Stimulated activated CD8-positive, alpha-beta memory T cell treated with anti-CD3 and anti-CD28 coated beads, Interleukin-7, amount 100 ng/mL, for 1 hour (primary cell): Measurements from ENCODE around the gene MARCHF5.

ENCODE experiments used
- DNase-seq, 2 donors: peaks; one replicate each; pipeline ENCODE4 v3.0.0-alpha.2; 2020; ENCODE audit warnings: low read depth in 2 of 2

The MARCHF5 gene

GRCh38 chr10:92290837-92291615, at the start of gene MARCHF5, which contains the start of gene CPEB3:
Gene MARCHF5 (plus strand): TSS chr10:92291167. CDS start chr10:92291495, 328 bp downstream.
Gene CPEB3 (minus strand): TSS chr10:92291078. CDS start chr10:92240350, 50,728 bp downstream.
- DNase-seq = peak; percentile 76 to 82

GRCh38 chr10:92241501-92241900, 49.5 kb upstream of the MARCHF5 start:
- DNase-seq = no peak

GRCh38 chr10:92242380-92242779, 48.6 kb upstream of the MARCHF5 start:
- no peak for DNase-seq

- DNase-seq = no peak
These were observed 47.9 kb upstream of the MARCHF5 start for GRCh38 chr10:92242910-92243671.

- no peak for DNase-seq
These were observed 46.2 kb upstream of the MARCHF5 start for GRCh38 chr10:92244796-92245195.

- DNase-seq = no peak
These were observed 42.4 kb upstream of the MARCHF5 start for GRCh38 chr10:92248566-92248965.

GRCh38 chr10:92263396-92263795, 27.6 kb upstream of the MARCHF5 start:
- no peak for DNase-seq

GRCh38 chr10:92264249-92264648, 26.7 kb upstream of the MARCHF5 start:
- no peak for DNase-seq

- no peak for DNase-seq
These were observed 25.2 kb upstream of the MARCHF5 start for GRCh38 chr10:92265687-92266258.

- DNase-seq = no peak
These were observed 23.6 kb upstream of the MARCHF5 start for GRCh38 chr10:92267343-92267742.

GRCh38 chr10:92268748-92269147, 22.2 kb upstream of the MARCHF5 start:
- no peak for DNase-seq

GRCh38 chr10:92274071-92274470, 16.9 kb upstream of the MARCHF5 start:
- DNase-seq = no peak

- no peak for DNase-seq
These were observed 11.8 kb upstream of the MARCHF5 start for GRCh38 chr10:92278996-92279696.

GRCh38 chr10:92284112-92284704, 6.8 kb upstream of the MARCHF5 start:
- DNase-seq = no peak

- peak in 1 of 2 donors; percentile 3 for DNase-seq
These were observed 711 bp upstream of the MARCHF5 start for GRCh38 chr10:92290076-92290836.

GRCh38 chr10:92291616-92291865, 574 bp downstream of the MARCHF5 start:
- DNase-seq = no peak

GRCh38 chr10:92291921-92292845, 1.2 kb downstream of the MARCHF5 start:
- DNase-seq = peak in 1 of 2 donors; percentile 10

GRCh38 chr10:92298487-92298886, 7.5 kb downstream of the MARCHF5 start:
- DNase-seq = no peak

- no peak for DNase-seq
These were observed 12.1 kb downstream of the MARCHF5 start for GRCh38 chr10:92303096-92303495.

GRCh38 chr10:92304061-92304460, 13.1 kb downstream of the MARCHF5 start:
- no peak for DNase-seq
